Stomach (tissue), 4 donors: Measurements from ENCODE around the gene STK36.

Experiments used
- EP300 ChIP-seq: sonication (generic); formaldehyde crosslinking; IDR thresholded peaks from one replicate; pipeline ENCODE4 v1.6.1; 2017; ENCODE audit warnings: antibody characterized with exemption
- POLR2A ChIP-seq, 4 donors: fragments of 450-650 bp; IDR thresholded peaks; one replicate each; pipeline ENCODE4 v1.6.1; 2016; ENCODE audit warnings: antibody characterized with exemption in 4 of 4, control low read depth in 2 of 4, mild to moderate bottlenecking in 1 of 4, moderate library complexity in 1 of 4
- POLR2AphosphoS5 ChIP-seq, 3 donors: sonication (generic); formaldehyde crosslinking; IDR thresholded peaks; one replicate each; pipeline ENCODE4 v1.6.1; 2016; ENCODE audit warnings: antibody characterized with exemption in 3 of 3
- TF ChIP-seq, protein P1 (sequence below), 7 experiments: fragments of 450-650 bp in 4 of 7; fragments of 200-600 bp in 3 of 7; sonication (generic) in 3 of 7; IDR thresholded peaks; one replicate each; pipeline ENCODE4 v1.5.1; 2016 to 2019; ENCODE audit warnings: antibody characterized with exemption in 7 of 7, control low read depth in 2 of 7, mild to moderate bottlenecking in 1 of 7

DNA sequence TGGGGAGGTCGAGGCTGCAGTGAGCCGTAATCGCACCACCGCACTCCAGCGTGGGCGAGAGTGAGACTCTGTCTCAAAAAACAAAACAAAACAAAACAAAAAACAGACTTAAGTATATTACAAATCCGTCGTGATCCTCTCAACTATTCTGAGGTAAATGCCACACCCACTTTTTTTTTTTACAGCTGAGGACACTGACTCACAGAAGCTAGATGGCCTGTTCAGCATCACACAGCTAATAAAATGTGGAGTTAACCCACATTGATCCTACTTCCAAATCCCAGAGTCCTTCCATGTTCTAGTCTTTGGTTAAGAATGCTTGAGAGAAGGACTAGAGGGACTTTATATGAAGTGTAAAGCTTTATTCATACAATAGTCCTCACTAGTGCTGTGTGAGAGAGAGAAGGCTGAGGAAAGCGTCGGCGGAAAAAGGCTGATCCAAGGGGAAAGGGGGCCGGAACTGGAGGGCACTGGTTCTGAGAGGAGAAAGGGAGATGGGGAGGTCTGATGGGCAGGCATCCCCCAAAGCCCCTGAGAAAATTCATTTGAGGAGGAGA lies 711 bp upstream of the STK36 start:
- TF ChIP-seq EP300 (no peak), POLR2A (IDR thresholded peaks at IDR 0.05) (no peak), POLR2AphosphoS5 (IDR thresholded peaks at IDR 0.05) (no peak)
- TF ChIP-seq, protein P1, sequence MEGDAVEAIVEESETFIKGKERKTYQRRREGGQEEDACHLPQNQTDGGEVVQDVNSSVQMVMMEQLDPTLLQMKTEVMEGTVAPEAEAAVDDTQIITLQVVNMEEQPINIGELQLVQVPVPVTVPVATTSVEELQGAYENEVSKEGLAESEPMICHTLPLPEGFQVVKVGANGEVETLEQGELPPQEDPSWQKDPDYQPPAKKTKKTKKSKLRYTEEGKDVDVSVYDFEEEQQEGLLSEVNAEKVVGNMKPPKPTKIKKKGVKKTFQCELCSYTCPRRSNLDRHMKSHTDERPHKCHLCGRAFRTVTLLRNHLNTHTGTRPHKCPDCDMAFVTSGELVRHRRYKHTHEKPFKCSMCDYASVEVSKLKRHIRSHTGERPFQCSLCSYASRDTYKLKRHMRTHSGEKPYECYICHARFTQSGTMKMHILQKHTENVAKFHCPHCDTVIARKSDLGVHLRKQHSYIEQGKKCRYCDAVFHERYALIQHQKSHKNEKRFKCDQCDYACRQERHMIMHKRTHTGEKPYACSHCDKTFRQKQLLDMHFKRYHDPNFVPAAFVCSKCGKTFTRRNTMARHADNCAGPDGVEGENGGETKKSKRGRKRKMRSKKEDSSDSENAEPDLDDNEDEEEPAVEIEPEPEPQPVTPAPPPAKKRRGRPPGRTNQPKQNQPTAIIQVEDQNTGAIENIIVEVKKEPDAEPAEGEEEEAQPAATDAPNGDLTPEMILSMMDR (IDR thresholded peaks at IDR 0.05), result no peak
